KOPT-K1 (cell line): ENCODE measurements around the gene TOMM7.

Experiments used
- H3K27ac ChIP-seq: fragments of 200-600 bp; sonication (generic); 2 replicates; pipeline ENCODE4 v1.5.1; 2016; ENCODE audit warnings: antibody characterized with exemption, mild to moderate bottlenecking, low read depth, low read length; ENCODE audit not compliant: poor library complexity, severe bottlenecking
- H3K36me3 ChIP-seq: fragments of 200-600 bp; sonication (generic); 2 replicates; pipeline ENCODE4 v1.5.1; 2017; ENCODE audit warnings: antibody characterized with exemption, mild to moderate bottlenecking, low read length, moderate library complexity; ENCODE audit not compliant: insufficient read depth
- H3K9me3 ChIP-seq: fragments of 200-600 bp; sonication (generic); 2 replicates; pipeline ENCODE4 v1.5.1; 2017; ENCODE audit warnings: antibody characterized with exemption, low read length, mild to moderate bottlenecking; ENCODE audit not compliant: insufficient read depth, poor library complexity, severe bottlenecking

The TOMM7 gene

GRCh38 chr7:22822486-22823141, at the start of gene TOMM7:
Gene TOMM7 (minus strand): TSS chr7:22822849. CDS start chr7:22822779, 70 bp downstream.
- H3K36me3 ChIP-seq, result peaks cover 3% of the 10 kb centered on the region
- no peaks in the 10 kb centered on the region for H3K9me3 ChIP-seq
- peak within 1 kb of the TSS; percentile 68 for H3K27ac ChIP-seq

GRCh38 chr7:22872096-22872807, 49.6 kb upstream of the TOMM7 start:
- Histone ChIP-seq H3K36me3 (no peaks in the 10 kb centered on the region), H3K27ac (no peak overlapping the region), H3K9me3 (no peaks in the 10 kb centered on the region)

- Histone ChIP-seq H3K36me3 (no peaks in the 10 kb centered on the region), H3K9me3 (no peaks in the 10 kb centered on the region), H3K27ac (no peak overlapping the region)
Measured at GRCh38 chr7:22871661-22872060, 49.0 kb upstream of the TOMM7 start.

GRCh38 chr7:22868509-22868908, 45.9 kb upstream of the TOMM7 start:
- H3K36me3 ChIP-seq, result 0 out of 2 replicates have a peak, but pooled peaks cover 3% of the 10 kb centered on the region
- H3K27ac ChIP-seq, result no peak overlapping the region
- H3K9me3 ChIP-seq, result no peaks in the 10 kb centered on the region

GRCh38 chr7:22867589-22867988, 44.9 kb upstream of the TOMM7 start:
- Histone ChIP-seq H3K9me3 (no peaks in the 10 kb centered on the region), H3K36me3 (peaks cover 11% of the 10 kb centered on the region; the same call in 1 of the 2 replicates), H3K27ac (no peak overlapping the region)

GRCh38 chr7:22867003-22867402, 44.4 kb upstream of the TOMM7 start:
- no peak overlapping the region for H3K27ac ChIP-seq
- no peaks in the 10 kb centered on the region for H3K9me3 ChIP-seq
- peaks cover 11% of the 10 kb centered on the region; the same call in 1 of the 2 replicates for H3K36me3 ChIP-seq

- Histone ChIP-seq H3K36me3 (peaks cover 17% of the 10 kb centered on the region), H3K27ac (no peak overlapping the region), H3K9me3 (no peaks in the 10 kb centered on the region)
Measured at GRCh38 chr7:22865602-22865960, 42.9 kb upstream of the TOMM7 start.

GRCh38 chr7:22864855-22865601, 42.4 kb upstream of the TOMM7 start:
- H3K36me3 ChIP-seq, result peaks cover 22% of the 10 kb centered on the region
- no peaks in the 10 kb centered on the region for H3K9me3 ChIP-seq
- H3K27ac ChIP-seq, result no peak overlapping the region

- H3K36me3 ChIP-seq, result peaks cover 29% of the 10 kb centered on the region
- no peak overlapping the region for H3K27ac ChIP-seq
- H3K9me3 ChIP-seq, result no peaks in the 10 kb centered on the region
Measured at GRCh38 chr7:22864301-22864700, 41.7 kb upstream of the TOMM7 start.

- H3K9me3 ChIP-seq, result no peaks in the 10 kb centered on the region
- no peak overlapping the region for H3K27ac ChIP-seq
- peaks cover 39% of the 10 kb centered on the region for H3K36me3 ChIP-seq
Measured at GRCh38 chr7:22863156-22863899, 40.7 kb upstream of the TOMM7 start.

- Histone ChIP-seq H3K36me3 (peaks cover 56% of the 10 kb centered on the region), H3K9me3 (no peaks in the 10 kb centered on the region), H3K27ac (no peak overlapping the region)
Measured at GRCh38 chr7:22861576-22861975, 38.9 kb upstream of the TOMM7 start.

GRCh38 chr7:22860784-22861482, 38.3 kb upstream of the TOMM7 start:
- Histone ChIP-seq H3K27ac (no peak overlapping the region), H3K9me3 (no peaks in the 10 kb centered on the region), H3K36me3 (peaks cover 62% of the 10 kb centered on the region)

GRCh38 chr7:22860337-22860736, 37.7 kb upstream of the TOMM7 start:
- Histone ChIP-seq H3K36me3 (peaks cover 63% of the 10 kb centered on the region), H3K9me3 (no peaks in the 10 kb centered on the region), H3K27ac (no peak overlapping the region)

GRCh38 chr7:22859641-22860290, 37.1 kb upstream of the TOMM7 start:
- H3K36me3 ChIP-seq, result peaks cover 63% of the 10 kb centered on the region
- H3K9me3 ChIP-seq, result no peaks in the 10 kb centered on the region
- H3K27ac ChIP-seq, result no peak overlapping the region
